GM21619 (cell line): ENCODE data around the gene USP2.

Source experiments
- ATAC-seq: cut with Tn5 transposase; IDR thresholded peaks from one replicate; pipeline ENCODE4 v1.9.1; 2021; ENCODE audit not compliant: unreplicated experiment

USP2 gene

GRCh38 chr11:119377112-119377901, 4.2 kb downstream of the USP2 start:
- no peak for ATAC-seq

DNA sequence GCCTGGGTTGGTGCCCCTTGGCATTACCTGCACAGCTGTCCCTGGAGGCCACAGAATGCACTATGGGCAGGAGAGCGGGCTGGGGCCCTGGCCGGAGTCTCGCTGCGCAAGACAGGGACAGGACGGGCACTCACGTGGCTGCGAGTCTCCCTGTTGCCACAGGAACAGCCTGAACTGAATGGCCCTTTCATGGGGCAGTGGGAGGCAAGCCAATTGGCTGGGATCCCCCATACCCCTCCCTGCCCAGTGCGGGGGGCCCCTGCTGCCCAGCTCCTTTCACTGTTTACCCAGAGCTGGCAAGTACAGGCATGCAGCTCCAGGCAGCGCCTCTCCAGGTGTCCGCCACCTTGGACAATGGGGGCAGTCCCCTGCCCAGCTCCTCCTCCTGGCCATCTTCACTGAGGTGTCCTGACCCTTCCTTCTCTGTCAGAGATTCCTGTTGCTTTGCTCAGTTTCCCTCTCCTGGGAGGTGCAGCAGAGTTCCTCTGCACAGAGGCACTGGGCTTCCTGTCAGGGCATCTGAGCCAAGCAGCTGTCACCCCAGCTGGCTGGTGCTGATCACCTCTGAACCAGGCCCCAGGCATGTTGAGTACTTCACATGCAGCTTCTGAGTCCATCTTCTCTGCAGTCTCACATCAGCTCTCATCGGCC, 5.2 kb downstream of the USP2 start:
- ATAC-seq, result no peak

GRCh38 chr11:119375337-119376196, 5.9 kb downstream of the USP2 start:
- no peak for ATAC-seq

DNA sequence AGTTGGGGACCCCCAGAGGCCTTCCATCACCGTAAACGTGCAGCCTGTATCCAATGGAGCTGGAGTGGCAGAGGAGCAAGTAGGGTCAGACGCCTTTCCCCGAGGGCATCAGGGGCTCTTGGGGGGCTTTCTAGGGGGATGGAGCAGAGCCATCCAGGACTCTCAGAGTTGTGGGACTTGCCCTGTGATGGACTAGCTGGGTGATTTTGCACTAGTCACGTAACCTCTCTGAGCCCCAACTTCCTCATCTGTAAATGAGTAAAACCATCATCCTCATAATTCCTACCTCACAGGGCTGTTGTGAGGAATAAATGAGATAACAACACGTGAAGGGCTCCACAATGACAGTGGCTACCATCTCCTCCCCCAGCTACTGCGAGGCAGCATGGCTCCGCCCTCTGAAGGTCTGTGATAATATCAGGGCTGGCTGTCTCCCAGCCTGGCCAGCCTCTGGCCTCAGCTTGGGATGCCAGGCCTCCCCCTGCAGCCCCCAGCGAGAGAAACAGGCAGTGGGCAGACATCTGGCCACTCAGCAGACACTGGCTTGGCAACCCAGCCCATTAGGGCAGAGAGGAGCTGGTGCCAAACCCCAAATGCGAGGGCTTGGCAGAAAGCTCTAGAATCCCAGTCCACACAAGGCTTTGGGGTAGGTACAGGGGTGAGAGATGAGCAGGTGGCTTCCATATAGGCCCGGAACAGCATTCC, 6.7 kb downstream of the USP2 start:
- no peak for ATAC-seq

- no peak for ATAC-seq
These were observed 7.4 kb downstream of the USP2 start for GRCh38 chr11:119373921-119374631.

DNA sequence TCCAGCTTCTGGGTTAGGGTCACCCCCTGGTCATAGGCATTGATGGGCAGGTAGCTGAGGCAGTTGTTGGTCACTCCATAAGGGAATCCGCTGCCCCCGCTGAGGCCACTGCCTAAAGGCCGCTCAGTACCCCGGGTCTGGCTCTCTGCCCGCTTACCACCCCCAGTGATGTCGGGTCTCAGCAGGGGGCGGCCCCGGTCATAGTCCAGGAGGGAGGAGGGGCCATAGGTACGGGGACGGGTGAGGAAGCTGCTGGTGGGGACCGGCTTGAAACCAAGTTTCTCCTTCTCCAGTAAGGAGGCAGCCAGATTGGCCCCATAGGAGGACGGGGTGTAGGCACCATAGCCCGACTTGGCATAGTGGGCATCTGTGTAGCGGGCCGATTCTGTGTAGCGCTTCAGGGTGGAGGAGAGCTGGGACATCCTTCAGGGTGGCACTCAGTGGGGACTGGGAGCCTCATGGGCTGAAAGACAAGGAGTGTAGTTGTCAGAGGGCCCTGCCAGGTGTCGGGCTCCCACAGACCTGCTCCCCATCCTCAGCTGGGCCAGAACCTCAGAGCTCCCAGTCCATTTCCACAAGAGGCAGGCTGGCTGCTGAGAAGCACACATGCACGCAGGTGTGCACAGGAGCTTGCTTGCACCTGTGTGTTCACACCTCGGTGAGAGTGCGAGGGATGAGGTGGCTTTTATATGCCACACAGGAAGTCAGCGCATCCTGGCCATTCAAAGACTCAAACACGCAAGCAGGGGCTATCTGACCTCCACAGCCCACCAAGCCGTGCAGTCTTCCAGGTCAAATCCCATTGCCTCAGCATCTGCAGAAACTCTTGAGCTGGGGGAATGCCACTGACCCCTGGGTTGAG, 8.2 kb downstream of the USP2 start:
- ATAC-seq, result no peak

GRCh38 chr11:119372260-119373058, 9.0 kb downstream of the USP2 start:
- ATAC-seq, result no peak

DNA sequence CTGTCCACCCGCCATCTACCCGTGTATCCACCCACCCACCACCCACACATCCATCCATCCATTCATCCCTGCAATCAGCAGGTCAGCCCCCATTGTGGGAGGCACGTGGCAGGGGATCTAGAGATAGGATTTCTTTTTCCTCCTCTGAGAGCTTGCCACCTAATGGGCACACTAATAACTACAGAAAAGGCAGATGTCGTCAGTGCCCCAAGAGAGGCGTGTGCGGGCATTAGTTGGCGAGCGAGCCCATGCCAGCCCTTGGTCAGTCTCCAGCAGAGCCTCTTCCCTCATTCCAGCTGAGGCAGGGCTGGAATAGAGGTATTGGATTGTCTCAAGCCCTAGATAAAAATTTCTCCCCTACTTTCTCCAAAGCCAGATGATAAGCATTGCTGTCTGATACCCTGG, 9.7 kb downstream of the USP2 start:
- no peak for ATAC-seq

- ATAC-seq, result no peak
These were observed 10.4 kb downstream of the USP2 start for GRCh38 chr11:119371067-119371601.

DNA sequence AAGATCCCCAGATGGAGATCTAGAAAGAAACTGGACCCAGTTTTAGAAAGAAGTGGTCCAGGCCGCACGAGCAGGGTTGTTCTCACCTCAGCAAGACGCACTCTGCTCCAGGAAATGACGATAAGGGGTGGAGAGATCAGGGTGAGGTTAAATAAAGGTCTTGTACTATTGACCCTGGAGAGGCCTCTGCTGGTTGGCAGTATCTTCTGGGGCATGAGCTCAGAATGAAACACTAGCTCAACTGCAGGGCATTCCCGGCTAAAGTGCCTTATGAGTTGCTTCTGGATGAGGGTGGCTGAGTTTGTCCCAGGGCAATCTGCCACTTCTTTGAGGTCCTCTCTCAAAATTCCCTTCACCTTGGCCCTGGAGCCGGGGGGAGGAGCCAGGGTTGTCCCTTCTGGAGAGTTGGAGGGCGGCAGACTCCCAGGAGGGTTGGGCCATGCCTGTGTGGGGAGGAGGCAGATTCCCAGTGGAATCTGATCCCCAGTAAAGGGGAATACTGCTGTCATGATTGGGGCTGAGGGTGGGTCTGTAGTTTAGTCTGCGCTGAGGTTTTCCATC, 10.9 kb downstream of the USP2 start:
- no peak for ATAC-seq

- no peak for ATAC-seq
These were observed 12.2 kb downstream of the USP2 start for GRCh38 chr11:119369132-119369925.

DNA sequence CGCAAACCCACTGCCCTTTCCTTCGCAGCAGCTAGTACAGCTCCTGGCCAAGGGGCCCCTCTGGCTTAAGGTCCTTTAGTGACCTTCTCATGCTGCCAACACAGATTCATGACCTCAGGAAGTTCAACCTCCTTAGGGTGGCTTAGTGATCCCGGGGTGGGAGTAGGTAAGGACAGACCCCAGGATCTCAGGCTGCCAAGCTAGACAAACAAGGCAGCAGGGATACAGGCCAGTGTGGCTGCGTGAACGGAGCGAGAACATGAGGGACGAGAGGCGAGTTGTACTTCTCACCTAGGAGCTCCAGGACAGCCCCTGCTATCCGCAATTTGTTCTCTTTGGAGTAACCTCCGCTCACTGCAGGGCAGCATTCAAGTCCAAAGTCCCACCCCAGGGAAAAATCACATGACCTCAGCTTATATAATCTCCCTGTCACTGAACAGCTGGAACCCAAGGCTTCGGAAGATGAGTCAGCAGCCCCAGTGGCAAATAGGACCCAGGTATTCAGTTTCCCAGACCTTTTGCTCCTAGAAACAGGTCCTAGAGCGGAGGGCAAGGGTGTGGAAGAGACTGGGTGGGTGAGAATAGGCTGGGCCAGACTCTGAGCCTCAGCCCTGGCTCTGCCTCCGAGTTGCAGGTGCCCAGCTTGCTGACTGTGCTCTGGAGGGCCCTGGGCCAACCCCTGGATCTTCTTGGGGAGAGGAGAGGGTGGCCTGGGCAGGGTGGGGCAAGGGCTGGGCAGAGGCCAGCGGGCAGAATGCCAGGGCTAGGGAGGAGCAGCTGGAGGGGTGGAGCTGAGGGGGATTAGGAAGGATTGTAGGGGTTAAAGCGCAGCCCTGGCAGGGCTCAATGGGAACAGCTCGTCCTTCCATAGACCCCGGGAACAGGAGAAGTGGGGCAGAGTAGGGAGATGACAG, 13.1 kb downstream of the USP2 start:
- ATAC-seq, result no peak

DNA sequence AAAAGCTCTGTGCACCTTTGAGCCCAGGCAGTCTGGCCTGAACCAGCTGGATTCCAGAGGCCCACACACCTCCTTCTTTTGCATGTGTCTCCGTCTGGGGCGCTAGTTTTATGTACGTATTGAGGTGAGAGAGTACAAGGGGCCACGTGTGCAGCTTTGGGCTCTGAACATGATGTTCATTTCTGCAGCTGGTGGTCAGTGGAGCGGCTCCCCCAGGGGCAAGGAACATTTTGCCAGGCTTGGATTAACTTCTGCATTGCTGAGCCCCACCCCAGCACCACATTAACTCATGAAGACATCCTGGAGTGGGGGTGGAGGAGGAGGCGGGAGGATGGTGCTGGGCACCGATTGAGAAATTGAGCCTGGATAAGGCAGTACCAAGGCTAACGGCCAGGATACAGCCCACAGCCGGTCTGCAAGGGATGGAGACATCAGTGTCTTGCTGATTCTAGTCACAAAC, 13.8 kb downstream of the USP2 start:
- ATAC-seq, result no peak

DNA sequence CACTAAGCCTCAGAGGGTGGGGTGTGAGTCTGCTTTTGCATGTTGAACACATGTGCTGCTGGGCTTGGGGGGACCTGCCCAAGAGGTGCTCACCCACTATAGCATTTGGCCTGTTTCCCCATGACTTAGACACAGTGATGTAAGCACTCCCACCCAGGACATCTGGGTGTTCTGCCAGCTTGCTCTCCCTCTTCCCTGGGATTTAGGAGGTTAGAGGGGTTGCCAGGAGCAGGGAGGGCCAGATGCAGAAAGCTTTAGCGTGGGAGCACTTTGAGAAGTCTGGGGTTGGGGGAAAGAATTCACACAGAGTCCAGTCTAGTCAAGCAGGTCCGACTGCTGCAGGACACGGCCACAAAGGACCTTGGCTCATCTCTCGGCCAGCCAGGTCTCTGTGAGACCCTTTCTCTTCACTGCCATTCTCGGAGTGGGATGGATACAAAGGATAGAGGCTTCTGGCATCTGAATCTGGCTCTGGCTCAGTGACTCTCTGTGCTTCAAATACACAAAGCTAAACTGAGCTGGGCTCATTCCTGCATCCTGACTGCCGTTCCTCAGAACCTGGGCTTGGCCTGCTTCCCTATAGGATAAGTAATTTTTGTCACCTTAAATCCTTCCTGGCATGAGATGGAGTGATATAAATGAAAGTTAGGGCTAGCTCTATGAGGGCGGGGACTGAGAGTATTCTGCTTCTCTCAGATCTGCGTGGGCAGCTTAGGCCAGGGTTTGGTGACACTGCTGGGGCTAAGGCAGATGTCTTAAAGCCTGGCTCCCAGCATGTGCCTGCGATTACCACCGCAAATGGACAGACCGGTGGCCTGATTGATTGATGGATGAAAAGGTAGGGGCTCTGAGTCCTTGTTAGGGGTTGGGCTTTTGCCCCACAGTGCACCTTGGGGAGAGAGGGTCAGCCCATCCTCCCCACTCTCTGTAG, 14.5 kb downstream of the USP2 start:
- no peak for ATAC-seq

DNA sequence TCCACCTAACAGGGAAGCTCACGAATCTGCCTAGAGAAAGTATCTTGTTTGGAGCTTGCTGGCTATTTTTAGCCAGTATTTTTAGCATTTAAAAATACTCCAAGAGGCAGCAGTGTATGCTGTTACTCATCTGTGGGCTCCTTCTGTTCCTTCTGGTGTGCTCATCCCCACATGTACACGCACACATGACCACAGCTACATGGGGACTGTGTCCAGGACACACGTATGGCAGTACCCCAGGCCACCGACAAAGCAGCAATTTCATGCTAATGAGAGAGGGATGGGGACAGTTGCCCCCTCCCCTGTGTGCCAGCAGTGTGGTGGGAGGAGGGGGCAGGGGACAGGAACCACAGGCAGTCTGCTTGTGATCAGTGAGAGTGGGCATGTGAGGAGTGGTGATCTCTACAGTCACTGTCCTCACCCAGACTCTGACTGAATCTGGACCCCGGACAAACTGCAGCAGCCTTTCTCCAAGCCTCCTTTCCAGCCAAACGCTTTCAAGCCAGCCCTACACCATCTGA, 16.4 kb downstream of the USP2 start:
- ATAC-seq, result no peak
